Gastroesophageal sphincter (tissue), 3 donors: ENCODE data around the gene GRIK2.

Experiments
- CTCF ChIP-seq, 4 experiments: fragments of 200-600 bp in 2 of 4; fragments of 450-650 bp in 2 of 4; sonication (generic) in 1 of 4; IDR thresholded peaks; one replicate each; pipeline ENCODE4 v1.5.1; 2017 to 2019; ENCODE audit warnings: antibody characterized with exemption in 4 of 4, mild to moderate bottlenecking in 2 of 4, moderate library complexity in 2 of 4
- EP300 ChIP-seq: sonication (generic); formaldehyde crosslinking; IDR thresholded peaks from one replicate; pipeline ENCODE4 v1.6.1; 2017; ENCODE audit warnings: antibody characterized with exemption, mild to moderate bottlenecking
- POLR2A ChIP-seq, 2 donors: fragments of 450-650 bp; IDR thresholded peaks; one replicate each; pipeline ENCODE4 v1.6.1; 2017; ENCODE audit warnings: antibody characterized with exemption in 2 of 2, mild to moderate bottlenecking in 2 of 2, moderate library complexity in 1 of 2
- POLR2AphosphoS5 ChIP-seq: sonication (generic); formaldehyde crosslinking; IDR thresholded peaks from one replicate; pipeline ENCODE4 v1.6.1; 2017; ENCODE audit warnings: antibody characterized with exemption

DNA sequence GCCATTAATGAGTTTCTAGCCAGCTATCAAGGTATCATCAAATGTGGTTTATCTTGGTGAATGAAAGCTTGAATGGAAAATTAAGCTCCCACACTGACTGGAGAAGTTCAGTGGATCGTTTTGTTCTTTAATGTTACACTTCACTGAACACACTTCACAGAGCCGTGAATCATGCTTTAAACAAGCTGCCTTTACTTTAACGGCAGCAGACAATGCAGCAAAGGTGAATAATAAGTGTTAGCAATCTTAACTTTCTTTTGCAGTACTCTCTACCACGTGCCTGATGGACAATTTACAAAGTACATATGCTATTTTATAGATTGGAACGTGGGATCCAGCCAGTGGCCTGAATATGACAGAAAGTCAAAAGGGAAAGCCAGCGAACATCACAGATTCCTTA is 424.5 kb downstream of the GRIK2 start:
- TF ChIP-seq CTCF (IDR thresholded peaks at IDR 0.05) = no peak
- TF ChIP-seq POLR2A (IDR thresholded peaks at IDR 0.05) = no peak
- no peak for TF ChIP-seq POLR2AphosphoS5
- no peak for TF ChIP-seq EP300
